ENCODE measurements around the gene DUSP7. TPM values are rescaled to one million over a fixed set of nuclear protein-coding genes. Genes with fewer than 3 reads are reported as not detected.
A peak's percentile ranks its signal among the peaks of the same experiment; 100 is the strongest.
"Not testable (repeated sequence)": the region's sequence is repeated elsewhere in the genome, so short reads cannot be mapped to it uniquely, and the experiment has no call there.

DUSP7 gene
- total and polyA plus RNA-seq, 5 donors from 2014 or later: 3.0 to 12.7 (median 3.5) TPM

DNA sequence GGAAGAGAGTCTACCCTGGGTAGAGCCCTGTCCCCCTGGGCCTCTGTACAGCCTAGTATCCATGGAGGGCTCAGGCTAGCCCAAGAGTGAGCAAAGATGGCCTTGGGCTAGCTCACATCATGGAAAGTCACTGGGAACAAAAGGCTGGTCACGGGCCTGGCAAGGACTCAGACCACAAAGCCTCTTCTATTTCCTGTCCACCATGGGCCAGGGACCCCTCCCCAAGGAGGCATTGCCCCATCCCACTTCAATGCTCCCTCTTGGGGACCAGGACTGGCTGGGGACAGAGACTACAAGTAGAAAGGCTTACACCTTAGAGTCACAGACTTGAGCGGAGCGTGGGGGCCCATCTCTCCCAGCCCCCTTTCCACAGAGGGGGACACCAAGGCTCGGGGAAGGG, 16.9 kb downstream of the DUSP7 start:
- Histone ChIP-seq H3K4me3 (ENCODE audit: low read depth, low read length) (no peak overlapping the region), H3K27me3 (ENCODE audit: control insufficient read depth, insufficient read depth, low read length) (no peaks in the 10 kb centered on the region), H3K36me3 (ENCODE audit: control insufficient read depth, insufficient read depth, low read length) (no peaks in the 10 kb centered on the region), H3K4me1 (ENCODE audit: control insufficient read depth, insufficient read depth, low read length, poor library complexity, severe bottlenecking) (no peaks in the 10 kb centered on the region), H3K9me3 (ENCODE audit: control insufficient read depth in 2 of 2, low read length in 2 of 2) (no peaks in the 10 kb centered on the region), H3K27ac (ENCODE audit: insufficient read depth, low read length, poor library complexity, severe bottlenecking) (no peak overlapping the region)
- H3K9me3 Mint-ChIP-seq: no peaks in the 10 kb centered on the region
- no peaks in the 10 kb centered on the region for H3K36me3 Mint-ChIP-seq
- no peak overlapping the region for H3K4me3 Mint-ChIP-seq
- no peak for ATAC-seq (ENCODE audit: low read depth in 2 of 2)
- H3K4me1 Mint-ChIP-seq: peaks cover 0 to 22% (median under 1%) of the 10 kb centered on the region in 4 donors
- no peak overlapping the region for H3K27ac Mint-ChIP-seq
- H3K27me3 Mint-ChIP-seq: no peaks in the 10 kb centered on the region
- no peak for DNase-seq

DNA sequence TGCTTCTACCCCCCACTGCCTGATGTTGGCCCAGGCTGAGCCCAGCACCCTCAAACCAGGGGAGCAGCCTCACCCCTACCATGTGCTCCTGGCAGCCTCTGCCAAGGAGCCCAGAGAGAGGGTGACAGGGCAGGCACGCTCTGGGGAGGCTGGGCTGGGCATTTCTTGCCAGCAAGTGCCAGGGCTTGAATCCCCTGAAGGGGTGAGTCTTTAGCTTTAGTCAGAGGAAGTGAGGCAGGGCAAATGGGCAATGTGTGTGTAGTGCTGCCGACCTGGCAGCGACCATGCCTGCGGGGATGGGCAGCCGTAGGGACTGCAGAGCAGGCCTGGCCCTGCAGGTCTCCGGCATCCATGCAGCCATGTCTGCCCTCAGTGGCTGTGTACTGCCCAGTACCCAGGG, 18.1 kb downstream of the DUSP7 start:
- Mint-ChIP-seq H3K36me3 (no peaks in the 10 kb centered on the region), H3K27me3 (no peaks in the 10 kb centered on the region), H3K4me1 (peaks cover 0 to 16% (median under 1%) of the 10 kb centered on the region in 4 donors), H3K9me3 (no peaks in the 10 kb centered on the region), H3K4me3 (no peak overlapping the region), H3K27ac (no peak overlapping the region)
- DNase-seq: no peak
- Histone ChIP-seq H3K27me3 (ENCODE audit: control insufficient read depth, insufficient read depth, low read length) (no peaks in the 10 kb centered on the region), H3K4me3 (ENCODE audit: low read depth, low read length) (no peak overlapping the region), H3K9me3 (ENCODE audit: control insufficient read depth in 2 of 2, low read length in 2 of 2) (no peaks in the 10 kb centered on the region), H3K4me1 (ENCODE audit: control insufficient read depth, insufficient read depth, low read length, poor library complexity, severe bottlenecking) (no peaks in the 10 kb centered on the region), H3K27ac (ENCODE audit: insufficient read depth, low read length, poor library complexity, severe bottlenecking) (no peak overlapping the region), H3K36me3 (ENCODE audit: control insufficient read depth, insufficient read depth, low read length) (no peaks in the 10 kb centered on the region)
- no peak for ATAC-seq (ENCODE audit: low read depth in 2 of 2)

DNA sequence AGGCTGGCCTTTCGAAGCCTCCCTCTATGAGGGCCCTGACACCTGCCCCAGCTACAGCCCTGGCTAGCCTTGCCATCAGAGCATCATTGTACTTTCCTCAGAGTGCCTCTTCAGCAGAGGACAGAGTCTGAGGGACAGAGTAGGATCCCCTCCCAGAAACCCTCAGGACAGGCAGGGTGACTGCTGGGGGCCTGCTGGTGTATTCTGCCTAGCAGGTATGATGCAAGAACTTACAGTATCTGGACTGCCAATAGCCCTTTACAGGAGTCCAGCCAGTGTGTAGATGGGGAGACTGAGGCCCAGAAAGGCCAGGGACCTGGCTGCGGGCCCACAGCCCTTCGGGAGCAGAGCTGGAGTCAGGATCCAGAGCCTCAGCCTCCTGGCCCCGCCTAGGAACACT, 19.1 kb downstream of the DUSP7 start:
- no peaks in the 10 kb centered on the region for H3K4me1 ChIP-seq (ENCODE audit: control insufficient read depth, insufficient read depth, low read length, poor library complexity, severe bottlenecking)
- Mint-ChIP-seq H3K4me1 (peaks cover 0 to 13% (median under 1%) of the 10 kb centered on the region in 4 donors), H3K9me3 (no peaks in the 10 kb centered on the region), H3K36me3 (no peaks in the 10 kb centered on the region), H3K27me3 (no peaks in the 10 kb centered on the region), H3K27ac (peak overlapping the region in 1 of 3 donors; percentile 55), H3K4me3 (no peak overlapping the region)
- no peaks in the 10 kb centered on the region for H3K27me3 ChIP-seq (ENCODE audit: control insufficient read depth, insufficient read depth, low read length)
- H3K9me3 ChIP-seq (ENCODE audit: control insufficient read depth in 2 of 2, low read length in 2 of 2): no peaks in the 10 kb centered on the region
- no peak for DNase-seq
- no peak for ATAC-seq (ENCODE audit: low read depth in 2 of 2)
- H3K36me3 ChIP-seq (ENCODE audit: control insufficient read depth, insufficient read depth, low read length): no peaks in the 10 kb centered on the region
- H3K4me3 ChIP-seq (ENCODE audit: low read depth, low read length): no peak overlapping the region
- H3K27ac ChIP-seq (ENCODE audit: insufficient read depth, low read length, poor library complexity, severe bottlenecking): no peak overlapping the region

DNA sequence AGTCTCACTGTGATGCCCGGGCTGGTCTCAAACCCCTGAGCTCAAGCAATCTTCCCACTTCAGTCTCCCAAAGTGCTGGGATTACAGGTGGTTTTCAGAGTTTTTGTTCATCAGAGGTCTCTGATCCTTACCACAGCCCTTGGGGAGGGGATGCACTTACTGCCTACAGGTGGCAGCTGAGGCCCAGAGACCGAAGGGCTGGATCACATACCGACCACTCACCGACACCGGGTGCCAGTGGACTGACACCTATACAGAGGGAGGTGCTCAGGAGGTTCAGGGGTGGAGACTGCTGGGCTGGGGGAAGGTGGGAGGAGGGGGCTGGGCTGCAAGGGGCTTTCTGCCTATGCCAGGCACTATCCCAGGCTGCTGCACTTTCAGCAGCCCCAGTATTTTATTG, 19.5 kb downstream of the DUSP7 start:
- Histone ChIP-seq H3K27me3 (ENCODE audit: control insufficient read depth, insufficient read depth, low read length) (no peaks in the 10 kb centered on the region), H3K36me3 (ENCODE audit: control insufficient read depth, insufficient read depth, low read length) (no peaks in the 10 kb centered on the region), H3K4me1 (ENCODE audit: control insufficient read depth, insufficient read depth, low read length, poor library complexity, severe bottlenecking) (no peaks in the 10 kb centered on the region), H3K27ac (ENCODE audit: insufficient read depth, low read length, poor library complexity, severe bottlenecking) (no peak overlapping the region), H3K4me3 (ENCODE audit: low read depth, low read length) (no peak overlapping the region), H3K9me3 (ENCODE audit: control insufficient read depth in 2 of 2, low read length in 2 of 2) (no peaks in the 10 kb centered on the region)
- Mint-ChIP-seq H3K27ac (peak overlapping the region in 1 of 3 donors; percentile 52), H3K9me3 (no peaks in the 10 kb centered on the region), H3K27me3 (no peaks in the 10 kb centered on the region), H3K36me3 (no peaks in the 10 kb centered on the region), H3K4me3 (peak overlapping the region in 1 of 4 donors; percentile 74), H3K4me1 (peaks cover 0 to 8% (median under 1%) of the 10 kb centered on the region in 4 donors)
- DNase-seq (peak in 1 of 3 donors; percentile 41), ATAC-seq (ENCODE audit: low read depth in 2 of 2) (peak; percentile 36 to 57)

DNA sequence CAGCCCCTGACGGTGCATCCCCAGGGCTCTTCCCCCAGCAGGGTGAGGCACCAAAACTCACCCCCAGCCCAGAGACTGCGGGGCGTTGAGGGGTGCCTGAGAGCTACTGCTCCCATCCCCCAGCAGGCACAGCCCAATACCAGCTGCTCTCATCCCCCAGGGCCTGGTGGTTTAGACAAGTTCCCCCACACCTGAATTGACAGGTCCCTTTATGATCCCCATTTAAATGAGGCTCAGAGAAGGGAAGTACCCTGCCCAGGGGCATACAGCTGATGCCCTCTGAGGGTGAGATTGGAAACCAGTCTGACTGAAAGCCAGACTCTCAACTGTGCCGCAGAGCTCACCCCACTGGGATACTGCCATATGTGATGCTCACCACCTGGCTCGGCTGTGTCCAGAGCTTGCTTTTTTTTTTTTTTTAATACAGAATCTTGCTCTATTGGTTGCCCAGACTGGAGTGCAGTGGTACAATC, 20.1 kb downstream of the DUSP7 start:
- peaks cover 0 to 6% (median 0%) of the 10 kb centered on the region in 4 donors for H3K4me1 Mint-ChIP-seq

DNA sequence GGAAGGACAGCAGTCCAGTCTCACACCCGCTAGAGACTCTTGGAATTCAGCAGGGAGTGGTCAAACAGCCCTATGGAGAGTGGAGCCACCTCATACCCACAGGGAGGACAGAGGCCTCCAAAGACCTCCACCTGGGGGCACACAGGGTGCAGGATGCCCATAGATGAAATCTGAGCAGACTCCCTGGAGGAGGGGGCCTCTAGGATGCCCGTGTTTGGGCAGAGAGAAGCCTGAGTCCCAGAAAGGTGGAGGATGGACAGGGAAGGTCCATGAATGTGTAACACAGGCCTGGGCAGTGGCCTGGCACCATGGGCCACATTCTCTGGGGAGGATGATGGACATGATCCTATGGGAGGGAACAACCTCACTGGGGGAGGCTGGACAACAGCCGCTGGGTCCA, 21.7 kb downstream of the DUSP7 start:
- no peak overlapping the region for H3K4me3 Mint-ChIP-seq
- H3K36me3 Mint-ChIP-seq: no peaks in the 10 kb centered on the region
- H3K4me1 Mint-ChIP-seq: no peaks in the 10 kb centered on the region
- H3K4me1 ChIP-seq (ENCODE audit: control insufficient read depth, insufficient read depth, low read length, poor library complexity, severe bottlenecking): no peaks in the 10 kb centered on the region
- no peak overlapping the region for H3K27ac Mint-ChIP-seq
- no peaks in the 10 kb centered on the region for H3K27me3 ChIP-seq (ENCODE audit: control insufficient read depth, insufficient read depth, low read length)
- H3K27me3 Mint-ChIP-seq: peaks cover 4% of the 10 kb centered on the region
- no peaks in the 10 kb centered on the region for H3K36me3 ChIP-seq (ENCODE audit: control insufficient read depth, insufficient read depth, low read length)
- H3K9me3 Mint-ChIP-seq: no peaks in the 10 kb centered on the region
- ATAC-seq (ENCODE audit: low read depth in 2 of 2) (no peak), DNase-seq (no peak)
- no peak overlapping the region for H3K4me3 ChIP-seq (ENCODE audit: low read depth, low read length)
- no peak overlapping the region for H3K27ac ChIP-seq (ENCODE audit: insufficient read depth, low read length, poor library complexity, severe bottlenecking)
- no peaks in the 10 kb centered on the region for H3K9me3 ChIP-seq (ENCODE audit: control insufficient read depth in 2 of 2, low read length in 2 of 2)

More for the DNA sequence above, 20.1 kb downstream of the DUSP7 start:
- Histone ChIP-seq H3K9me3 (ENCODE audit: control insufficient read depth in 2 of 2, low read length in 2 of 2) (no peaks in the 10 kb centered on the region), H3K4me1 (ENCODE audit: control insufficient read depth, insufficient read depth, low read length, poor library complexity, severe bottlenecking) (no peaks in the 10 kb centered on the region), H3K4me3 (ENCODE audit: low read depth, low read length) (no peak overlapping the region), H3K36me3 (ENCODE audit: control insufficient read depth, insufficient read depth, low read length) (no peaks in the 10 kb centered on the region), H3K27me3 (ENCODE audit: control insufficient read depth, insufficient read depth, low read length) (no peaks in the 10 kb centered on the region), H3K27ac (ENCODE audit: insufficient read depth, low read length, poor library complexity, severe bottlenecking) (no peak overlapping the region)
- DNase-seq (no peak), ATAC-seq (ENCODE audit: low read depth in 2 of 2) (no peak)
- no peaks in the 10 kb centered on the region for H3K9me3 Mint-ChIP-seq
- peak overlapping the region in 1 of 3 donors; percentile 52 for H3K27ac Mint-ChIP-seq
- H3K27me3 Mint-ChIP-seq: no peaks in the 10 kb centered on the region
- no peaks in the 10 kb centered on the region for H3K36me3 Mint-ChIP-seq
- H3K4me3 Mint-ChIP-seq: no peak overlapping the region

DNA sequence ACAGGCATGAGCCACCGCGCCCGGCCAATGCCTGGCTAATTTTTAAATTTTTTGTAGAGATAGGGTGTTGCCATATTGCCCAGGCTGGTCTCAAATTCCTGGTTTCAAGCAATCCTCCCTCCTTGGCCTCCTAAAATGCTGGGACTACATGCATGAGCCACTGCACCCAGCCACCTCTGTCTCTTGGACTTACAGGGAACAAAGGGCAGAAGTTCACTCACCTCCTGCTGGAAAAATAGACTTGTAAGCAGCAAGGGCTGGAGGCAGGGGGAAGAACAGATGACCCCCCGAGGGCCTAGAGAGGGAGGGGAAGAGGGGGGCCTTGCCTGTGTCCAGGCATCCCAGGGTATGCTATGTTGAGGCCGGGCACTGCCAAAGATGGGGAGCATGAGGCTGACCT, 22.2 kb downstream of the DUSP7 start:
- Mint-ChIP-seq H3K36me3 (no peaks in the 10 kb centered on the region), H3K4me3 (no peak overlapping the region), H3K27me3 (peaks cover 8% of the 10 kb centered on the region), H3K27ac (no peak overlapping the region), H3K4me1 (no peaks in the 10 kb centered on the region), H3K9me3 (no peaks in the 10 kb centered on the region)
- no peak overlapping the region for H3K4me3 ChIP-seq (ENCODE audit: low read depth, low read length)
- no peak for DNase-seq
- H3K27ac ChIP-seq (ENCODE audit: insufficient read depth, low read length, poor library complexity, severe bottlenecking): no peak overlapping the region
- H3K9me3 ChIP-seq (ENCODE audit: control insufficient read depth in 2 of 2, low read length in 2 of 2): no peaks in the 10 kb centered on the region
- no peaks in the 10 kb centered on the region for H3K4me1 ChIP-seq (ENCODE audit: control insufficient read depth, insufficient read depth, low read length, poor library complexity, severe bottlenecking)
- no peaks in the 10 kb centered on the region for H3K36me3 ChIP-seq (ENCODE audit: control insufficient read depth, insufficient read depth, low read length)
- no peak for ATAC-seq (ENCODE audit: low read depth in 2 of 2)
- H3K27me3 ChIP-seq (ENCODE audit: control insufficient read depth, insufficient read depth, low read length): no peaks in the 10 kb centered on the region

DNA sequence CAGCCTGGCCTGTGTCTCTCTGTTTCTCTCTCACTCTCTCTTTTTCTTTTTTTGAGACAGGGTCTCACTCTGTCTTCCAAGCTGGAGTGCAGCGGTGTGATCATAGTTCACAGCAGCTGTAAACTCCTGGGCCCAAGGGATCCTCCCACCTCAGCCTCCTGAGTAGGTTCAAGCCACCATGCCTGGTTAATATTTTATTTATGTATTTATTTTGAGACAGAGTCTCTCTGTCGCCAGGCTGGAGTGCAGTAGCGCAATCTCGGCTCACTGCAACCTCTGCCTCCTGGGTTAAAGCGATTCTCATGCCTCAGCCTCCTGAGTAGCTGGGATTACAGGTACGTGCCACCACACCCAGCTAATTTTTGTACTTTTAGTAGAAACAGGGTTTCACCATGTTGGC, 22.6 kb downstream of the DUSP7 start:
- H3K27me3 Mint-ChIP-seq: not testable (repeated sequence)

More for the DNA sequence above, 22.6 kb downstream of the DUSP7 start:
- not testable (repeated sequence) for H3K4me3 ChIP-seq (ENCODE audit: low read depth, low read length); ATAC-seq (ENCODE audit: low read depth in 2 of 2); H3K36me3 Mint-ChIP-seq; H3K4me1 Mint-ChIP-seq; H3K4me3 Mint-ChIP-seq; H3K27me3 ChIP-seq (ENCODE audit: control insufficient read depth, insufficient read depth, low read length); H3K9me3 ChIP-seq (ENCODE audit: control insufficient read depth in 2 of 2, low read length in 2 of 2); H3K4me1 ChIP-seq (ENCODE audit: control insufficient read depth, insufficient read depth, low read length, poor library complexity, severe bottlenecking); H3K27ac Mint-ChIP-seq; H3K36me3 ChIP-seq (ENCODE audit: control insufficient read depth, insufficient read depth, low read length); H3K9me3 Mint-ChIP-seq; H3K27ac ChIP-seq (ENCODE audit: insufficient read depth, low read length, poor library complexity, severe bottlenecking); DNase-seq
